Activated CD4-positive, alpha-beta T cell treated with anti-CD3 and anti-CD28 coated beads, Interleukin-2, amount 10 ng/mL, durations not matched to agents 7 days and 5 days (primary cell): ENCODE measurements around the gene ILF3. TPM values are rescaled to one million over a fixed set of nuclear protein-coding genes. Genes with fewer than 3 reads are reported as not detected.
"Not testable (repeated sequence)": the region's sequence is repeated elsewhere in the genome, so short reads cannot be mapped to it uniquely, and the experiment has no call there.

Experiments used
- CTCF ChIA-PET: fragments of 350-600 bp; sonication (Branson Sonifier 250); formaldehyde crosslinking; loops from one replicate; lab custom pipeline; 2021; ENCODE audit warnings: antibody characterized with exemption; lab: Charles Lee
- POLR2A ChIA-PET: fragments of 350-600 bp; sonication (Branson Sonifier 250); formaldehyde crosslinking; loops from one replicate; lab custom pipeline; 2021; ENCODE audit warnings: antibody characterized with exemption; lab: Charles Lee
- DNase-seq: peaks from one replicate; pipeline ENCODE4 v3.0.0-alpha.2; 2020
- H3K27ac Mint-ChIP-seq: one replicate; pipeline ENCODE4 v1.8.0; 2021; ENCODE audit warnings: mild to moderate bottlenecking, moderate library complexity, mixed read lengths
- H3K27me3 Mint-ChIP-seq: one replicate; pipeline ENCODE4 v1.8.0; 2021; ENCODE audit warnings: mixed read lengths
- H3K36me3 Mint-ChIP-seq: one replicate; pipeline ENCODE4 v1.8.0; 2021; ENCODE audit warnings: low read depth, mixed read lengths
- H3K4me1 Mint-ChIP-seq: one replicate; pipeline ENCODE4 v1.8.0; 2021; ENCODE audit warnings: mixed read lengths
- H3K4me3 Mint-ChIP-seq: one replicate; pipeline ENCODE4 v1.8.0; 2021; ENCODE audit warnings: mild to moderate bottlenecking, moderate library complexity, mixed read lengths
- H3K9me3 Mint-ChIP-seq: one replicate; pipeline ENCODE4 v1.8.0; 2021; ENCODE audit warnings: mixed read lengths
- total RNA-seq, 2 experiments: library from RNA; stranded (reverse); gene quantifications; one replicate each; pipeline ENCODE4 v1.2.3, GENCODE V29; 2021

ILF3 gene
- total RNA-seq, 2 experiments from 2014 or later, result 385 to 389 TPM

DNA sequence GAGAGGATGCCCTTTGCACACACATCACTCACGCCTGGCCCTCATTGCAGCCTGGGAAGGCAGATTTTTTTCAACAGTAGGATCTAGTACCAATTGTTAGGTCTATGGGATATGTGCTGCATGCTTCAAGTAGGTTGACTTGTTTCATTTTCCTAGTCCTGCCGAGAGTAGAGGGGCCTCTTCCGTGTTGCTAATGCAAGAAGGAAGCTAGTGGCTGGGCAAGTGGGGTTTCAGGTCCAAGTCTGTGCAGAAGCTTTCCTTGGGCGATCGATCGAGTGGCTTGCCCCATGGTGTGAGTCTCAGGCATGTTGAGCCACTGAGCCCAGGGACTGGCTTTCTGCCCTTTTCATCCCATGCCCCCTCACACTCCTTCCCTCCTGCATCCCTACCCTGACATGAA, 13.7 kb downstream of the ILF3 start:
- CTCF ChIA-PET, result no interaction called here
- no peak for DNase-seq
- Mint-ChIP-seq H3K4me1 (peaks cover 26% of the 10 kb centered on the region), H3K4me3 (no peak overlapping the region), H3K36me3 (peaks cover 18% of the 10 kb centered on the region), H3K9me3 (no peaks in the 10 kb centered on the region), H3K27ac (no peak overlapping the region), H3K27me3 (no peaks in the 10 kb centered on the region)
- POLR2A ChIA-PET, result interaction anchor here (0.7 kb wide), 1 partner anchor 12 kb away, joined by 3 read pairs; no protein-coding TSS in a partner anchor

DNA sequence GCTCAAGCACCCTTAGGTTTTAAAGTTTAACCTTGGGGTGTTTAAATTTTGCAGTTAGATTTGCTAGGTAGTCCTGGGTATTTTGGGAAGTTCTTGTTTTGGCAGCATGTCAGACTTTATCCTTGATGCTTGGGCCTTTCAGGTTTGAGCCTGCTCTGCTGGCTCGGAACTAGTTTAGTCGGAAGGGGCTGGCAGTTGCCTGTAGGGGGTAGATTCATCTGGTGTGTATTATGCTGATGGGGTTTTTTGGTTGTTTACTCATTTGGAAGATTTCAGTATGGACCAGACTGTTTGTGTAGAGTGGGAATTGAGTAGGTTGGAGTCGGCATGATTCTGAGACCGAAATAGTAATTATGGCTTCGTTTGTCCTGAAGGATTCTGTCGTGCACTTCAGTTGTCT, 15.1 kb downstream of the ILF3 start:
- no peak for DNase-seq
- Mint-ChIP-seq H3K27ac (peak overlapping the region; percentile 61), H3K4me3 (no peak overlapping the region), H3K9me3 (no peaks in the 10 kb centered on the region), H3K27me3 (no peaks in the 10 kb centered on the region), H3K4me1 (peaks cover 21% of the 10 kb centered on the region), H3K36me3 (peaks cover 25% of the 10 kb centered on the region)
- ChIA-PET POLR2A (no interaction called here), CTCF (interaction anchor here (1.6 kb wide), 1 partner anchor 10 kb away, joined by 4 read pairs; no protein-coding TSS in a partner anchor)

DNA sequence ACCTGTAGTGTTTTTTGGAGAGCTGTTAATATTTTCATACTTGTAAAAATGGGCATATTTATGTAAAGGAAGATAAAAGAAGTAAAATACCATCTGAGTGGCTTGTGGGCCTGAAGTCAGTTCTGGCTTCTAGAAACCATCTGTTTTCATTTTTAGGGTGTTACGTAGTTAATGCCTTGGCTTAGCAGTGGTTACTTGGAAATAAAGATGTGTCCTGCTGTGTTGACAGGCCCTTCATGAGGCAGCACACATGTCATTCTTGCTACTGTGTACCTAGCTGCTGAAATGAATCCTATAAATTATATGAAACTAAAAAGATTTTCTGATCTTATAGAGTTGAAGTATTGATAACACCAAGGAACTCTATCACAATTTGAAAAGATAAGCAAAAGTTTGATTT, 16.0 kb downstream of the ILF3 start:
- H3K4me3 Mint-ChIP-seq, result no peak overlapping the region
- H3K36me3 Mint-ChIP-seq, result peaks cover 32% of the 10 kb centered on the region
- H3K4me1 Mint-ChIP-seq, result peaks cover 21% of the 10 kb centered on the region
- CTCF ChIA-PET, result interaction anchor here (1.1 to 3.0 kb wide), 5 partner anchors 9 to 89 kb away, joined by 3 to 9 read pairs (median 4); no protein-coding TSS in a partner anchor
- DNase-seq, result no peak
- H3K9me3 Mint-ChIP-seq, result no peaks in the 10 kb centered on the region
- no peaks in the 10 kb centered on the region for H3K27me3 Mint-ChIP-seq
- POLR2A ChIA-PET, result no interaction called here
- H3K27ac Mint-ChIP-seq, result peak overlapping the region; percentile 16

DNA sequence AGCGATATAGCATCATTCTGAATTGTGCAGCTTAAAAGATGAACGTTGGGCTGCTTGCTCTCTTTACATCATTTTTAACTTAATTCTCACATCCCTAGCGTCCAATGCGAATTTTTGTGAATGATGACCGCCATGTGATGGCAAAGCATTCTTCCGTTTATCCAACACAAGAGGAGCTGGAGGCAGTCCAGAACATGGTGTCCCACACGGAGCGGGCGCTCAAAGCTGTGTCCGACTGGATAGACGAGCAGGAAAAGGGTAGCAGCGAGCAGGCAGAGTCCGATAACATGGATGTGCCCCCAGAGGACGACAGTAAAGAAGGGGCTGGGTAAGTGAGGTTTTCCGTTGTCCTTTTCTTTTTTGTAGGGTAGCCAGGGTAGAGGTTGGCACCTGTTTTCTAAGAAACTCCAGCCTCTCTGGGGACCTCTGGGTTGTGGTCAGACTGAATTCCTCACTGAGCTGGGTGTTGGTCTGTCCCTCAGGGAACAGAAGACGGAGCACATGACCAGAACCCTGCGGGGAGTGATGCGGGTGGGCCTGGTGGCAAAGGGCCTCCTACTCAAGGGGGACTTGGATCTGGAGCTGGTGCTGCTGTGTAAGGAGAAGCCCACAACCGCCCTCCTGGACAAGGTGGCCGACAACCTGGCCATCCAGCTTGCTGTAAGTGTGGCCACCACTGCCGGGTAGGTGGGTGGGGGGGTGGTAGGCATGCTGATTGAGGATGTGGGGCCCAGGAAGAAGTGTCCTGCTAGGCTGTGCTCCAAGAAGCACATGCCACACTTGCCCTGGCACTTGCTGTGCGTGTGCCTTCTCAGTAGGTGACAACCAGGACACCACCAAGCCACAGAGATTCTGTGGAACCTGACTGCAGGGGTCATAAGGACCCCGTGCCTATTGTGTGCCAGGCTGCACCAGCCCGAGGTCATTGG, 17.0 kb downstream of the ILF3 start:
- no peak for DNase-seq
- H3K4me3 Mint-ChIP-seq, result no peak overlapping the region
- H3K27me3 Mint-ChIP-seq, result no peaks in the 10 kb centered on the region
- ChIA-PET POLR2A (no interaction called here), CTCF (interaction anchor here (1.1 to 3.0 kb wide), 6 partner anchors 8 to 90 kb away, joined by 3 to 9 read pairs (median 4); no protein-coding TSS in a partner anchor)
- H3K27ac Mint-ChIP-seq, result no peak overlapping the region
- H3K36me3 Mint-ChIP-seq, result peaks cover 32% of the 10 kb centered on the region
- H3K9me3 Mint-ChIP-seq, result no peaks in the 10 kb centered on the region
- H3K4me1 Mint-ChIP-seq, result peaks cover 21% of the 10 kb centered on the region

DNA sequence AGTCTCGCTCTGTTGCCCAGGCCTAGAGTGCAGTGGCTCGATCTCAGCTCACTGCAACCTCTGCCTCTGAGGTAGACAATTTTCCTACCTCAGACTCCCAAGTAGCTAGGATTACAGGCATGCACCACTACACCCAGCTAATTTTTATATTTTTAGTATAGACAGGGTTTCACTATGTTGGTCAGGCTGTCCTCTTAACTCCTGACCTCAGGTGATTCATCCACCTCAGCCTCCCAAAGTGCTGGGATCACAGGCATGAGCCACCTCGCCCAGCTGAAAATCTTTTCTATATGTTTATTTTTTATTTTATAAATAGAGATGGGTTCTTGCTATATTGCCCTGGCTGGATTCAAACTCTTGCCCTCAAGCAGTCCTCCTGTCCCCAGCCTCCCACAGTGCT, 17.8 kb downstream of the ILF3 start:
- H3K9me3 Mint-ChIP-seq, POLR2A ChIA-PET, H3K4me3 Mint-ChIP-seq, H3K27me3 Mint-ChIP-seq, DNase-seq, H3K27ac Mint-ChIP-seq: not testable (repeated sequence)
- peaks cover 34% of the 10 kb centered on the region for H3K36me3 Mint-ChIP-seq
- peaks cover 15% of the 10 kb centered on the region for H3K4me1 Mint-ChIP-seq
- CTCF ChIA-PET, result interaction anchor here (1.7 to 3.0 kb wide), 2 partner anchors 11 to 91 kb away, joined by 4 to 9 read pairs; no protein-coding TSS in a partner anchor

DNA sequence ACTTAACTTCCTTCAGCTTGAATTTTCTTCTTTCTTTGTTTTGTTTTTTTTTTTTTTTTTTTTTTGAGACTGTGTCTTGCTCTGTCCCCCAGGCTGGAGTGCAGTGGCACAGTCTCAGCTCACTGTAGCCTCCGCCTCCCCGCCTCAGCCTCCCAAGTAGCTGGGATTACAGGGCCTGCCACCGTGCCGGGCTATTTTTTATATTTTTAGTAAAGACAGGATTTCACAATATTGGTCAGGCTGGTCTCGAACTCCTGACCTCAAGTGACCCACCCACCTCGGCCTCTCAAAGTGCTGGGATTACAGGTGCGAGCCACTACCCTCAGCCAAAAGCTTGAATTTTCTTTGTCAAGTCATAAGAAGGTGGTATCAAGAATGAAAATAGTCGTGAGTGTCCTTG, 21.1 kb downstream of the ILF3 start:
- H3K9me3 Mint-ChIP-seq, H3K4me1 Mint-ChIP-seq, H3K4me3 Mint-ChIP-seq, H3K27ac Mint-ChIP-seq, DNase-seq, H3K27me3 Mint-ChIP-seq: not testable (repeated sequence)
- ChIA-PET CTCF (interaction anchor here (1.4 kb wide), 1 partner anchor 42 kb away, joined by 3 read pairs; no protein-coding TSS in a partner anchor), POLR2A (interaction anchor here (0.7 kb wide), 1 partner anchor 401 kb away, joined by 7 read pairs; no protein-coding TSS in a partner anchor)
- peaks cover 46% of the 10 kb centered on the region for H3K36me3 Mint-ChIP-seq

DNA sequence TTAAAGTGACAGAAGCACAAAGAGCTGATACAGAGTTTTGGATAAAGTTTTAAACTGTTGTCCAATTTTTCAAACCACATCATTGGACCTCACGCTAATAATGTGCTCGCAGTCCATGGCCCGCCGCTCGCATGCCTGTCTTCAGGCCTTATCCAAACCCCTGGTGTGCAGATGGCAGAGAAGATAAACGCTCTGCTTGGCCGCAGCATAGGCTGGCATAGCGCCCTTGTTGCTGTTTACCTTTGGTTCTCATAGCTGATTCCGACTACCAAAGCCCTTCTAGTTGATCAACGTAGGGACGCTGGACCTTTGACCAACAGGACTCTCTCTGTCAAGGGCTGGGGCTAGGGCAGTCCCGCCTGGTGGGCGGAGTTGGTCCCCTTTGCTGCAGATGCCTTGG, 23.6 kb downstream of the ILF3 start:
- CTCF ChIA-PET, result interaction anchor here (1.3 kb wide), 1 partner anchor 97 kb away, joined by 3 read pairs; no protein-coding TSS in a partner anchor
- POLR2A ChIA-PET, result no interaction called here
- no peak overlapping the region for H3K27ac Mint-ChIP-seq

DNA sequence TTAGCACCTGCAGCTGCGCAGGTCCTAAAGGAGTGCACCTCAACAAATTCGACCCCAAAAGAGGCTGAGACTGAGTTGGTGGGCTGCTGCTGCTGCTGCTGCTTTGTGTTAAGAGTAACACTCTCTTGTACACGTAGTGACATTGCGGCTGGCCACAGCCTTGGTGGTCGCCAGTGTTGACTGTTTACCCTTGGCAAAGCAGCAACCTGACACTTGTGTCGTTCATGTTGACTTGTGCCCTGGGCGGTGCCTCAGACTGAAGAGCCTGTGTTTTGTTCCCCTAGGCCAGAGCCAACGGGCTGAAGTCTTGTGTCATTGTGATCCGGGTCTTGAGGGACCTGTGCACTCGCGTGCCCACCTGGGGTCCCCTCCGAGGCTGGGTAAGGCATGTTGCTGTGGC, 24.7 kb downstream of the ILF3 start:
- Mint-ChIP-seq H3K4me3 (no peak overlapping the region), H3K27me3 (no peaks in the 10 kb centered on the region), H3K27ac (no peak overlapping the region), H3K4me1 (no peaks in the 10 kb centered on the region), H3K9me3 (no peaks in the 10 kb centered on the region), H3K36me3 (peaks cover 49% of the 10 kb centered on the region)
- ChIA-PET CTCF (interaction anchor here (0.7 to 1.0 kb wide), 3 partner anchors 9 to 17 kb away, joined by 3 to 4 read pairs (median 3); no protein-coding TSS in a partner anchor), POLR2A (no interaction called here)
- no peak for DNase-seq

More for the DNA sequence above, 23.6 kb downstream of the ILF3 start:
- Mint-ChIP-seq H3K27me3 (no peaks in the 10 kb centered on the region), H3K36me3 (peaks cover 52% of the 10 kb centered on the region), H3K9me3 (no peaks in the 10 kb centered on the region), H3K4me1 (no peaks in the 10 kb centered on the region), H3K4me3 (no peak overlapping the region)
- no peak for DNase-seq

DNA sequence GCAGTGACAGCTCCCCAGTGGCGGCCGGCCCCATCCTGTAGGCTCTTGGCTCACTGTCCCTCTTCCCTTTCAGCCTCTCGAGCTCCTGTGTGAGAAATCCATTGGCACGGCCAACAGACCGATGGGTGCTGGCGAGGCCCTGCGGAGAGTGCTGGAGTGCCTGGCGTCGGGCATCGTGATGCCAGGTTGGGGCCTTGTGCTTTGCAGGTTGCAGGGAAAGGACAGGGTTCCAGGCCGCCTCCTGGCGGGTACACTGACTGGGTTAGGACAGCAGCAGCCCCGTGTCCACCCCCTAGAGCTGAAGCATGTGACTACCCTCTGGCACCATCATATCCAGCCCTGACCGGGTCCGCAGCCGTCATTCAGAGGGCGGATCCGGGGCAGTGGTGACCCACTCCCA, 25.6 kb downstream of the ILF3 start:
- POLR2A ChIA-PET, result no interaction called here
- H3K9me3 Mint-ChIP-seq, result no peaks in the 10 kb centered on the region
- H3K36me3 Mint-ChIP-seq, result peaks cover 47% of the 10 kb centered on the region
- H3K4me3 Mint-ChIP-seq, result no peak overlapping the region
- no peaks in the 10 kb centered on the region for H3K4me1 Mint-ChIP-seq
- H3K27me3 Mint-ChIP-seq, result no peaks in the 10 kb centered on the region
- no peak overlapping the region for H3K27ac Mint-ChIP-seq
- DNase-seq, result no peak
- CTCF ChIA-PET, result interaction anchor here (0.6 to 1.0 kb wide), 3 partner anchors 10 to 186 kb away, joined by 3 to 4 read pairs (median 3); no protein-coding TSS in a partner anchor

DNA sequence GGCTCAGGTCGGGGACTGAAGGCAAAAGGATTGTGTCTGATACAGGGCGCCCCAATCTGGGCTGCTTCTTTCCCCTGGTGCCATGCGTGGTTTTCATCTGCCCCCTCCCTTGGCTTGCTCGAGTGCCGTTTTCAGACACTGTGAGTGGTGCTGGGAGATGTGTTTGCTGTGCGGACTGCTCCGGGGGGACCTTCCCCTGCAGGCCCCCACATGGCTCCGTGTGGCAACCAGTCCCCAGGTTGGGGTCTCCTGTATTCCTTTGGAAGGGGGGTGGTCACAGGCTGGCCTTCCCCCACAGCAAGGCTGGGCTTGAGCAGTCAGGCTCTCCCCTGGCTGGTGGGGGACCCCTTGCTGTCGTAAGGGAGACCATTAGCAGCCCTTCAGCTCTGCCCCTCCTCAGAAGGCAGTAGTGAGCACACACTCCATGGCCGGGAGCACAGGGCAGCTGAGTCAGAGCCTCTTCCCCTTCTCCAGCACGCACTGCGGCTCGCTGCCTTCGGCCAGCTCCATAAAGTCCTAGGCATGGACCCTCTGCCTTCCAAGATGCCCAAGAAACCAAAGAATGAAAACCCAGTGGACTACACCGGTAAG, 26.5 kb downstream of the ILF3 start:
- H3K36me3 Mint-ChIP-seq, result peaks cover 50% of the 10 kb centered on the region
- POLR2A ChIA-PET, result no interaction called here

DNA sequence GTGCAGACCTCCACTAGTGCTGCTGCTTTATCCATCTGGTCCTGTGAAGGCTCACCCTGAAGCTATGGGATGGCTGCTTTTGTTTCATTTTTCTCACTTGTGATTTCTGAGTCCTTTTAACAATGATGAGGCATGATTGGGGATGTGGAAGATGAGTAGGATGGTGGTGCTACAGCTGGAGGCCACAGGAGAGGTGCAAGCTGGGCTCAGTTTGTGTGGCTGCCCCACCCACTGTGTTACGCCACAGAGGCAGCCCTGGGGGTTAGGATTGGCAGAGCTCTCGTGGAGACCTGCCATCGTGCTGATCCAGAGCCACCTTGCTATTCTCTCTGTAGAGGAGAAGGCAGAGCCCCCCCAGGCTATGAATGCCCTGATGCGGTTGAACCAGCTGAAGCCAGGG, 27.5 kb downstream of the ILF3 start:
- Mint-ChIP-seq H3K36me3 (peaks cover 50% of the 10 kb centered on the region), H3K27ac (no peak overlapping the region), H3K27me3 (no peaks in the 10 kb centered on the region), H3K4me1 (no peaks in the 10 kb centered on the region), H3K9me3 (no peaks in the 10 kb centered on the region), H3K4me3 (no peak overlapping the region)
- no peak for DNase-seq
- ChIA-PET CTCF (interaction anchor here (1.0 to 1.6 kb wide), 3 partner anchors 8 to 19 kb away, joined by 3 read pairs; partner anchors contain the start of gene QTRT1), POLR2A (no interaction called here)

More for the DNA sequence above, 26.5 kb downstream of the ILF3 start:
- Mint-ChIP-seq H3K4me1 (no peaks in the 10 kb centered on the region), H3K9me3 (no peaks in the 10 kb centered on the region), H3K27me3 (no peaks in the 10 kb centered on the region), H3K4me3 (no peak overlapping the region), H3K27ac (no peak overlapping the region)
- no peak for DNase-seq
- CTCF ChIA-PET, result interaction anchor here (1.0 to 1.6 kb wide), 3 partner anchors 9 to 20 kb away, joined by 3 read pairs; partner anchors contain the start of gene QTRT1

DNA sequence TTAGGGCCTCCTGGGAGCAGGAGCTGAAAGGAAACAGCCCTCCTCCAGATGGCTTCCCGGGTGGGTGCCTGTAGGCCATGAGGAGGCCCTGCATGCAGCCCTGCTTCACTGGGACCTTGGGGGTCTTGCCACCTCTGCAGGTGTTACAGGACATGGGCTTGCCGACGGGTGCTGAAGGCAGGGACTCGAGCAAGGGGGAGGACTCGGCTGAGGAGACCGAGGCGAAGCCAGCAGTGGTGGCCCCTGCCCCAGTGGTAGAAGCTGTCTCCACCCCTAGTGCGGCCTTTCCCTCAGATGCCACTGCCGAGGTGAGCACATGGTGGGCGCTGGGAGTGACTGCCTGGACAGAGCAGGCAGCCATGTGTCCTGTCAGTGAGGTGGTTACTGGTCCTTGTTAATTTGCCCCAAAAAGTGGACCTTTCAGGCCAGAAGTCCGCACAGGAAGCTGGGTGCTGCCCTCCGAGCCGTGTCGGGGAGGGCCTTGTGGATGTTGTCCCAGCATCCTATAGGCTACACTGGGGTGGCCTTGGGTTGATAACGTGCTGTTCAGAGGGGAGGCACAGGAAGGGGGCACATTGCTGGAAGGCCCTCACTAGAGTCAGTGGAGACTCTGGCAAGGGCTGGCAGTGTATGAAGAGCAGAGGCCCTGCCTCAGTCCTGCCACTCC, 28.4 kb downstream of the ILF3 start:
- H3K9me3 Mint-ChIP-seq, result no peaks in the 10 kb centered on the region
- no peaks in the 10 kb centered on the region for H3K4me1 Mint-ChIP-seq
- no peak overlapping the region for H3K4me3 Mint-ChIP-seq
- CTCF ChIA-PET, result interaction anchor here (1.3 to 1.6 kb wide), 3 partner anchors 10 to 17 kb away, joined by 3 to 6 read pairs (median 4); no protein-coding TSS in a partner anchor
- no peak overlapping the region for H3K27ac Mint-ChIP-seq
- no peaks in the 10 kb centered on the region for H3K27me3 Mint-ChIP-seq
- POLR2A ChIA-PET, result no interaction called here
- DNase-seq, result no peak
- peaks cover 47% of the 10 kb centered on the region for H3K36me3 Mint-ChIP-seq
